RCC 7860 (cell line): ENCODE data around the gene FYB2.

Experiments
- DNase-seq: peaks from one replicate; pipeline ENCODE4 v3.0.0-alpha.2; 2015; ENCODE audit warnings: low spot score
- FAIRE-seq: peaks from 2 replicates; lab custom pipeline; 2012; peaks lifted over from hg19 to GRCh38; lab: Jason Lieb, UNC

Gene FYB2

DNA sequence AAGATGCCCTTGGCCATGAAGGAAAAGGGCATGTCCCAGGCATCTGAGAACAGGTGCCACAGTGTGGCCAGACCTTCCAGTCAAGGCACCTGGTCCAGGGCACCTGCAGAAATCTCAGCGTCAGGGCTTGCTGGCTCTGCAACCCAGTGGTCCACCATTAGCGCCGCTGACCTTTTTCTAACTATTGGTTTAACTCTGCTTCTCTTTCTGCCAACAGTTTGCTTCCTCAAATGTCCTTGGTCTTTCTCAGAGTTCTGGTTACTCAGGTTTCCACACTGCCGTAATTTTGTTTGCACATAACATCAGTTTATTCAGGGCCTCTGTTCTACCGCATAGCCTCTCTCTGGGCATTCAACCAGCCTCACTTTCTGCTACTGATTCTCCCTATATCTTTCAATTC is 16.5 kb upstream of the FYB2 start:
- FAIRE-seq, result no peak

GRCh38 chr1:56834137-56834900 is 15.1 kb upstream of the FYB2 start:
- FAIRE-seq (no peak), DNase-seq (no peak)

More for the DNA sequence above, 16.5 kb upstream of the FYB2 start:
- DNase-seq, result no peak

DNA sequence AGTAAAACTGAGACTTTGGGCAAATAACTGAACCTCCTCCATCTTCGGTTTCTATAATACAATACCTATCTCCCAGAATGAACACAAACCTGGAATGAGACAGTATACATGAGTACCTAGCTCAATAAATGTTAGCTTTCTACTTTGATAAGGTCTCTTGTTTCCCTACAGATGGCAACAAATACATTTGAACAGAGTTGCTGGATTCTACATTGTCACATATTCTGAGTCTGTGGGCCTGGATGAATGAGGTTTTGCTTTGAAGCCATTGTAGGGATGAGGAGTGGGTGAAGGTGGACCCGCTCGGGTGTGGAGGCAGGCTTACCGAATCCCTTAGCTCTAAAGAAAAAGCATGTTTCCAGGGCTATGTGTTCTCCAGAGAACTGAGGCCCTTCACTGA is 13.9 kb upstream of the FYB2 start:
- FAIRE-seq (no peak), DNase-seq (no peak)

- FAIRE-seq (peak; percentile 62), DNase-seq (peak; percentile 44)
These were observed 12.9 kb upstream of the FYB2 start for GRCh38 chr1:56831871-56832693.

DNA sequence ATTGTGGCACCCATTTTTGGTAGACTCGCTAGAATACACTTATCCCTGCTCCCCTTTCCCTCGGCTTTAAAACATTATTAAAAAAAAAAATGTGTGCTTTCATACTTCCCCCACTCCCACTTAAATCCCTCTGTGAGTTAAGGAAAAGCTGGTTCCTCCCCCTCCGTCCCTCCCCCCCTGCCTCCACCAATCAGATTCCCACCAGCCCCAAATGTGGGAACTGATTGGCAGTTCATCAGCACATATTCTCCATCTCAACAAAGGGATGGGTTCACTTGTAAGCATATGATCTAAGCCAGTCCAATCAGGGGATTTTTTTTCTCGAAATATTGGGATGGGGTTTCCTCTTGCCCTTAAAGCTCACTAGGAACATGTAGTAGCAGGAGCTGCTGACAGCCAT is 10.8 kb upstream of the FYB2 start:
- FAIRE-seq, result no peak
- DNase-seq, result no peak

GRCh38 chr1:56827711-56828110 is 8.5 kb upstream of the FYB2 start:
- DNase-seq (no peak), FAIRE-seq (no peak)

GRCh38 chr1:56825436-56825835 is 6.2 kb upstream of the FYB2 start:
- no peak for DNase-seq
- FAIRE-seq, result no peak

DNA sequence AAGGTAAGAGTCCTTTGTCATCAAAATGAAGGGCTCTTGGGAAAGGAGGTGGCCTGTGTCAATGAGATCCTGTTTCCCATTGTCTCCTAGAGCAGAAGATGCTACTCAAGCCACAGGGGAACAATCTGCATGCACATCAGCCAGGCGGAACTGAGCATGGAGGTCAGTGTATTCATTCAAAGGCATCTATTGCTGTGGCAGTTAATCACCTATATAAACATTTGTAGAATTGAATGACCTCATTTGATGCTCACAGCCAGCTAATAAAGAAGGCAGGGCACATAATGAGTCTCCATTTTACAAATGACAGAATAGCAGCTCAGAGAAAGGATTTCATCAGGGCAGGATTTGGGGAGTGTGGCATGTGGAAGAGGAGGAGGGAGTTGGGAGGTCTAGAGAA is 5.7 kb upstream of the FYB2 start:
- DNase-seq (no peak), FAIRE-seq (no peak)

- FAIRE-seq (no peak), DNase-seq (no peak)
These were observed 5.1 kb upstream of the FYB2 start for GRCh38 chr1:56824271-56824670.

DNA sequence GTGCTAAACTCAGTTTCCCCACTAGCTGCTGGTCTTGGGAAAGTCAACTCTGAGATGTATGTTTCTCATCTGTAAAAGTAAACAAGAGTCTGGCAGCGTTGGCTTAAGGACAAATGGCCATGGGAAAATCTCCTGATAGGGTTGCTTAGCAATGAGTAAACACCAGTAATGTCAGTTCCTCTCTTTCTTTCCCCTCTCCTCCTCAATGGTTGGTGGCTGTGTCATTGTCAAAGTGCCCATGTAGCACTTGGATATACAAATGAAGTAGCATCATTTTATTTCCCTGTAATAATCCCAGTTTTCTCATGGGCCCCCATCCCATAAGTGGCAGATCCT is 2.2 kb upstream of the FYB2 start:
- FAIRE-seq (no peak), DNase-seq (no peak)

DNA sequence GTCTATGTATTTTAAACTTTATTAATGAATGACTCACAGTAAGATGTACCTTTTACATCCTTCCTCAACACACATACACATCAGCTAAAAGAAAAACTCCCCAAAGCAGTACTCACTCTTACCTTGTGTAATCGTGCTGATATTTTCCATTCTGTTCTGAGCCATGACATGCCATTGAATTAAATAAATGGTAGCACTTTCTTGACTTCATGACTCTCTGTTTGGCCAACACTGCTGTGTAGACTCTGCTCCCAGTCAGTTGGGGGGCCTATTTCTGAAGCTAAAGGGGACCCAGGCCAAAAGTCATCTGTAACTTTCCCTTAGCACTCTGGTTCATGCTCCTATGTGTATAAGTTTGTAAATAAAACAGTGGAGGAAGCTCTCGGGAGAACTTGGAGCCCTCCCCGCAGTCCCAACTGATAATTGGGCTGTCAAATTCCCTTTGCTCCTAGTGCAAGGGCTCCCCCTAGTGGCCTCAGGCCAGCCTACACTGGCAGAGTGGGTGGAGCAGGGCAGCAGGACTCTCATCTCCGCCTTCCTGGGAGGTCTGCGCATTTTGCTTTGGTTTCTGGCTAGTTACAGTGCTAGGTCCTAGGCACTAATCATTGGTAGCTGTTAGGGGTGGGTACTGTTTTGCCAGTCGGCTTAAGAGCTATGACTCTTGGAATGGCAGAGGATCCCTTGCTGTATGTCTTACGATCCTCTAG is 1.7 kb upstream of the FYB2 start:
- DNase-seq (peak; percentile 22), FAIRE-seq (no peak)

DNA sequence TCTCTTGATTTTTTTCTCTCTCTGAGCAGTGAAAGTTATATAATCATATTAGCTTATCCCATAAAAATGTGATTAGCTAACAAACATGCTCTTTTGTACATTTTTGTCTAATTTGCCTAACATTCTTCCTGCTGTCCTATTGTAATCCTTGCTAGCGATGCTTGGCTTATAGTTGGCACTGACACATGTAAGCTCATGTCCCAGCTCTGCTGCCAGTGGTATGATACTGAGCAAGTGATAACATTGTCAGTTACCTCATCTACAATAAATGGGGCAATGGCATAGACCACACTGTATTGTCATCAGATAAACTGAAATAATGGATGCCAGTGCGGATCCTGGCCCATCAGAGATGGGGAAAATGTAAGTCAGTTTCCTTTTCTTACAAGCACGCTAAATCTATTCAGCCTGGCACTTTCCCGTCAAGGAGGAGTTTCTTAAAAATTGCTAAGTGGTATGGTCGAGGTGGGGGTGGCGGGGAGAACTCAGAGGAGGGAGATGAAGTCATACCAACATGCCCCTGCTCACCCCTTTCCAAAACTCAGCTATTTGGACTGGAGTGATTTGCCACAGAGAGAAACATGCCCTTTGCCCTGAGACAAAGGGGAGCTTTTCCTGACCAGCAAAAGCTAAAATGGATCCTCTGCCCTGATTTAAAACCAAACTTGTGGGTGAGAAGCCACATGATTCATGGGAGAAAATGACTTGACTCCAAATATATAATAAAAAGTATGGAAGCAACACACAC is 1.3 kb downstream of the FYB2 start:
- no peak for FAIRE-seq
- DNase-seq, result no peak

- DNase-seq, result no peak
- no peak for FAIRE-seq
These were observed 2.3 kb downstream of the FYB2 start for GRCh38 chr1:56816909-56817308.

- DNase-seq (no peak), FAIRE-seq (no peak)
These were observed 2.9 kb downstream of the FYB2 start for GRCh38 chr1:56816264-56816663.

DNA sequence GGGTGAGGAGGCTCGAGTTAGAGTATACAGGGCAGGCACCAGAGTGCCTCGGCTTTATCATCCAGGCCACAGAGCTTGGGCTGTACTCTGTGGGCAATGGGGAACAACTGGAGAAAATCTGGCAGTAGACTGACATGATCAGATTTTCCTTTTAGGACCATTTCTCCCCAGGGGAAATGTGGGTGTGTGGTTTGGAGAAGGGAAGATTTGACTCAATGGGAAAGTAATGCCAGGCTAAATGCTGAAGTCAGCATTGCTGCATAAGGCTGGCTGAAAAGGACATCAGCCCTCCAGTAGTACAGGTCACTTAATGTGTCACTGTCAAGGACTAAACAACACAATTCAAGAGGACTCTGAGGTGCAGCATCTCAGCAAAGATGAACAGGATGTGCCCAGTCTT is 5.0 kb downstream of the FYB2 start:
- FAIRE-seq (no peak), DNase-seq (no peak)

DNA sequence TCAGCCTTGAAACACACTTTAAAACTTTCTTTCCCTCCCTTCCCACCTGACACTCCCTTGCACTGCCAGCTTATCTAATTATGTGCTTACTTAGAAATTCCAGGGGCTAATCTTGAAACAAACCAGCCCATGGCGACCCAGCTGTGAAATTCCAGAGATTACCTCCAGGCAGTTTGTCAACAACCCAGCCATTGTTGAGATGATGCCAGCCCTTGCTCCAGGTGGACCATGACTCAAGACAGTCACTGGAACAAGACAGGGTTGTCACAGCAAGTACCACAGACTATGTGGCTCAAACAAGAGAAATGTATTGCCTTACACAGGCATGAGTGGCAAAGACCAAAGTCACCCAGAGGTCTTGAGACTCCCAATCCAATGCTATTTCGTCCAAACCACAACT is 7.9 kb downstream of the FYB2 start:
- FAIRE-seq (no peak), DNase-seq (no peak)

DNA sequence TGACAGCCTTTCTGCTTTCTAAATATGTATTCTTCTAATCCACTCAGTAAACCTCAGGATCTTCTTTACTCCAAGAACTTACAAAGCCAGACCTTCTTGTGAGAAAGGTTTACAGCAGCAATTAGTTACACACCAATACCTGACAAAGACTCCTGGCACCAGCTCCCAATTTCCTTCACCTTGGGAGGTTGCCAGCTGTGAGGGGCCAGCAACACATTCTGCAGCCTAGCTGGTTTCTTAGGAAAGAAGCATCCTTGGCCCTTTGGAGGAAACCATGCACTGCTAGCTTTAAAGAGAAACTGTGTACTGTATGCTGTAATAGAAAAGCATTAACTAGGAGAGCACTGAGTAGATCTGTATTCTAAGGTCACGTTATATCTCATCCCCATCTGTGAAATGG is 10.8 kb downstream of the FYB2 start:
- FAIRE-seq (no peak), DNase-seq (no peak)

DNA sequence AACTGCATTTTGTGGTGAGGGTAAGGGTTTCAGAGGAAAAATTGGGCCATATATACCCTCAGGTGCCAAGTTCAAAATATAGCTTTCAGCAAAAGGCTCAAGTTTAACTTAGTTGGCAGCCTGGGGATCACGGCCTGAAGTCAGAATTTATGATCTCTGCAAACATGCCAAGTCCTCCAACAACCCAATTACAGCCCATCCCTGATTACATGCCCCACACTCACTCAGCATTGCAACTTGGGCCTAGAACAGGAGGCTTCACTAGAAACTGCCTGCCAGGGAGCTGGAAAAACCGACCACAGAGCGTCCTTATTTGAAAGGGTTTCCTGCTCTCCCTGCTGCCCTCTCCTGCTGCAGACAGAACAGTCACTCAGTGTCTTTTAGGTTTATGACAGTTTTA is 12.4 kb downstream of the FYB2 start:
- FAIRE-seq (no peak), DNase-seq (no peak)

GRCh38 chr1:56803561-56804156 is 15.5 kb downstream of the FYB2 start:
- no peak for FAIRE-seq

GRCh38 chr1:56799605-56800400 is 19.4 kb downstream of the FYB2 start:
- DNase-seq (no peak), FAIRE-seq (no peak)

More at GRCh38 chr1:56803561-56804156, 15.5 kb downstream of the FYB2 start:
- no peak for DNase-seq
